NCI-H1436 treated with DMSO at 0.1 percent for 48 hours (cell line): ENCODE data around the gene PPFIBP1.
A peak's percentile ranks its signal among the peaks of the same experiment; 100 is the strongest.

Experiments used
- DNase-seq: peaks from one replicate; lab custom pipeline; 2025; lab: John Stamatoyannopoulos, UW

The PPFIBP1 gene

DNA sequence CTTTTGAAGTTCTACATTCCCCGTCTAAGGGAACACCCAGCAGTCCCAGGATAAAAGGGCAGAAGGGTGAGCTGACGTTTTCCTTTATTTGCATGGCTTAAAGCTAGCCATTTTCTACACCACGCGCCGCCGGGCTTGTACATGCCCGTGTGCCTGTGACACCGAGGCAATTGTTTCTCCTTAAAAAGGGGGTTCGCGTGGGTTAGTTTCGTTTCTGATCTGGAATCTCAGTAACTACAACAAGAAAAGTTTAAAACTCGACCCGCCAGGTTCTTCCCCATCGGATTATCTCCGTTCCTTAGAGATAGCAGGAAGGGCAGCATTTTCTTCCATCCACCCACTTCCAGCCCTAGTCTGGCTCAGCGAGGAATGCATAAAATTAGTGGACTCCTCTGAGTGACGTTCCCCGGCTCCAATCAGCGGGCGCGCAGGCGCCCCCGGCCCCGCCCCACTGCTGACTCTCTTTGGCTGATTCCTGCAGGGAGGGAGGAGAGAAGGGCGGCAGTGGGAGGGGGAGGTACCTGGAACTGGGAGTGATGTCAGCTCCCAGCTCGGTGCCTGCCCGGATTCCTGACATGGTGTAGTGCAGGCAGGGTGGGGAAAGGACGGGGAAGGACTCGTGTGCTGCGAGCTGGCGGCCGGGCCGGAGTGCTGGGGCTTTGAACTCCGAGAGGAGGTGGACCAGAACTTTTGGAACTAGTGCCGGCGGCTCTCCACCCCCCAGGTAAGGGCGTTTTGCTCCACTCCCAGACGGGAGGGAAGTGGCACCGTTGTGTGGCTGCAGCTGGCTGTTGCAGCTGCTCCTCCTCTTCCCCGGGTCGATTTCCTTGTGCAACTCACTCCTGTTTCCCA lies at the start of gene PPFIBP1:
TSS of gene PPFIBP1 (plus strand) at position 565 of the 852 bp plus-strand sequence. CDS start 109,191 bp downstream, outside the sequence.
- peak; percentile 32 for DNase-seq

DNA sequence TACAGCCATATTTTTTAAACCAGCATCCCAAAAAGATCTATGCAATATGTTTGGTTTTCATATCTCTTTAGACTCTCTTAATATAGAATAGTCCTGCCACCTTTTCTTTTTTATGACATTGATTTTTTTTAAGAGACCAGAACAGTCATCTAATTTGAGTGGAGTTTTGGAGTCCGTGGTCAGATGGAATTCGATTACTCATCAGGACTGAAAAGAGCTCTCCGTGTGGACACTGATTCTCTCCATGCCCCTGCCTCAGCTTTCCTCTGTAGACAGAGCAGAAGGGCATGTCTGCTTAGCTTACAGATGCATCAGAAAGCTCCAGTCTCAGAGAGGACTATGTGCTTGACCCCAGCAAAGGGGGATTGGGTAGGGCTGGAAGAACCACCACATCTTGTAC lies 49.7 kb upstream of the PPFIBP1 start:
- DNase-seq = no peak

GRCh38 chr12:27477049-27477448 lies 47.0 kb upstream of the PPFIBP1 start:
- no peak for DNase-seq

GRCh38 chr12:27478949-27479348 lies 45.1 kb upstream of the PPFIBP1 start:
- no peak for DNase-seq

- DNase-seq = no peak
These were observed 44.0 kb upstream of the PPFIBP1 start for GRCh38 chr12:27480016-27480415.

- no peak for DNase-seq
These were observed 37.0 kb upstream of the PPFIBP1 start for GRCh38 chr12:27486961-27487360.

GRCh38 chr12:27488479-27488878 lies 35.5 kb upstream of the PPFIBP1 start:
- DNase-seq = no peak

DNA sequence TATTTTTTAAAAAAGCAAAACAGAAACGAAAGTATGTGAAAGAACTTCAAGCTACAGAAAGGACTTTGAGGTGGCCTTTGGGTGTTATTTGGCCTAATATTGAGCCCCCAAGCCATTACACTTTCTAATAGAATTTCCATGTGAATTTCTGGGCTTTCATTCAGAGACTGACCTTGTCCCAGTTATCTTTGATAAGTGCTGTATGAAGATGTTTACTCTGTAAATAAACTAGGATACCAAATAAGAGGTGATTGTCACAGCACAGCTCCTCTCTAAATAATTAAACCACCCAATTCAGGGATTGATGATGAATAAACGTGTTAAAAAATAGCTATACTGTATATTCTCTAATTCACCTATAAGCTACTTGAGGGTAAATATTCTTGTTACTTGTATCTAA lies 32.8 kb upstream of the PPFIBP1 start:
- DNase-seq = no peak

GRCh38 chr12:27493260-27493940 lies 30.6 kb upstream of the PPFIBP1 start:
- DNase-seq = no peak

DNA sequence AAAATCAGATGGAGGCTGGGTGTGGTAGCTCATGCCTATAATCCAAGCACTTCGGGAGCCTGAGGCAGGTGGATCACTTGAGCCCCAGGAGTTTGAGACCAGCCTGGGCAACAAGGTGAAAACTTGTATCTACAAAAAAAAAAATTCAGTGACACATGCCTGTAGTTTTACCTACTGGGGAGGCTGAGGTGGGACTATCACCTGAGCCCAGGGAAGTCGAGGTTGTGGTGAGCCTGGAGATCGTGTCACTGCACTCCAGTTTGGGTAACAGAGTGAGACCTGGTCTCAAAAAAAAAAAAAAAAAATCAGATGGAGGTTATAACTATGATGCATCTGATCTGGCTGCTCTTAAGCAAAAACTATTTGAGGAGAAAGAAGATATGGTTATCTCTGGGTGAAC lies 26.6 kb upstream of the PPFIBP1 start:
- no peak for DNase-seq

GRCh38 chr12:27498149-27498548 lies 25.9 kb upstream of the PPFIBP1 start:
- no peak for DNase-seq

GRCh38 chr12:27498761-27499160 lies 25.2 kb upstream of the PPFIBP1 start:
- DNase-seq = no peak

DNA sequence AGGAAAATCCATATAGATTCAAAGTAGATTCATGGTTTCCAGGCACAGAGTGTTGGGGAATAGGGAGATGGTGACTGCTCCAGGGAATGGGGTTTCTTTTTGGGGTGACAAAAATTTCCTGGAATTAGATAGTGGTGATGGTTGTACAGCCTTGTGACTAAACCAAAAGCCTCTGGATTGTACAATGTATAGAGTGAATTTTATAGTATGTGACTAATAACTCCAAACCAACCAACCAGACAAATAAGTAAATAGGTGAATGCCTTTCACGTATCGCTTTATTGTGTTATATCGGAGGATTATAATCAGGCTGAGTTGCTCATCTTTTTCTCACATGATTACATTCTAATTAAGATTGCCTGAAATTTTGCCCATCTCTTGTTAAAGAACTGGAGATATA lies 24.6 kb upstream of the PPFIBP1 start:
- no peak for DNase-seq

DNA sequence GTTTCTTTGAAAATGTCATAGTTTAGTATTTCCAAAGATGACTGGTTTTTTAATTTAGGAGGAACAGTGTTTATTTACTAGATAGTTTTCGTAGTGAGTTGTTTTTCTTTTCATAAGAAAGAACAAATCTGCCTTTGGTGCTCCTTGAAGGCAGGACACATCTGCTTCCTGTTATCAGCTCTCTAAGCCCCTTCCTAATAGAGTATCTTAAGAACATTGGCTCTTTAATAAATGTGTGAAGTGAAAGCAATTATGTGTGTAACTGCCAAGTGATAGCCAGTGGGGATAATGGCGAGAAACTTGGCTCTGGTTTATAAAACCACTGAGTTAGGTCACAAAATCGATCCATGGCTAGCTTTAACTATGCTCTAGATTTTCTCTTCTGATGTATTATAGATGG lies 23.5 kb upstream of the PPFIBP1 start:
- DNase-seq = no peak

GRCh38 chr12:27502021-27502435 lies 22.0 kb upstream of the PPFIBP1 start:
- no peak for DNase-seq

DNA sequence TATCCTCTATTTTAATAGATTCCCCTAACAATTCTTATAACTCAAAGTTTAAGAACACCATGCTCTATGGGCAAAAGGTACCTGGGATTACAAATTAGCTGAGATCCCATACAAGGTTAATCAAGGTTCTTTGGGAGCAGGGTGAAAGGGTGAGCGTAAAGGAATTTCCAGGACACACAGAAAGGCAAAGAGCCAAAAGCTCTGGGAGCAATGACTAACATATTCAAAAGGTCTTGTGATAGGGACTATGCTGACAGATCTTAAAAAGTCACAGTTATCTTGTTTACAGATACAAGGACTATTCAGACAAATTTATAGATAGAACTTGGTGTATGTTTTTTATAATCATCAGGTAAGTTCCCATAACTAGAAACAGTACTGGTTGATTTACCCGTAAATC lies 19.5 kb upstream of the PPFIBP1 start:
- no peak for DNase-seq

DNA sequence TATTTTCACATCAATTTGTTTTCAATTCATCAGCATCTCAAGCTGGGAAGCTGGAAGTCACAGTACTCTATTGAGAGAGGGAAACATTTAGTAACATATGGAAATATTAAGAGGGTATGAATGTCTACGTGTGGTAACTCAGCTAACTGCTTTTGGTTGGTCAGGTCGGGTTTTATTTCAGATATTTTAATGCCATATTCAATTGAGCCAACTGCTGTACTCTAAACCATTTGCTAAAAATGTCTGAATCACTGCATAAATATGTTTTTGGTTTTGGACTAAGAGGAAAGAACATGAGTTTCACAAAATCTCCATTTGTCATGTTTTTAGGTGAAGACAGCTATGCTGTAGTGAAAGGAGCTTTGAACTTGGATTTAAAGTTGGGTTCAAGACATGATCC lies 18.9 kb upstream of the PPFIBP1 start:
- no peak for DNase-seq

GRCh38 chr12:27505761-27506160 lies 18.2 kb upstream of the PPFIBP1 start:
- DNase-seq = no peak

DNA sequence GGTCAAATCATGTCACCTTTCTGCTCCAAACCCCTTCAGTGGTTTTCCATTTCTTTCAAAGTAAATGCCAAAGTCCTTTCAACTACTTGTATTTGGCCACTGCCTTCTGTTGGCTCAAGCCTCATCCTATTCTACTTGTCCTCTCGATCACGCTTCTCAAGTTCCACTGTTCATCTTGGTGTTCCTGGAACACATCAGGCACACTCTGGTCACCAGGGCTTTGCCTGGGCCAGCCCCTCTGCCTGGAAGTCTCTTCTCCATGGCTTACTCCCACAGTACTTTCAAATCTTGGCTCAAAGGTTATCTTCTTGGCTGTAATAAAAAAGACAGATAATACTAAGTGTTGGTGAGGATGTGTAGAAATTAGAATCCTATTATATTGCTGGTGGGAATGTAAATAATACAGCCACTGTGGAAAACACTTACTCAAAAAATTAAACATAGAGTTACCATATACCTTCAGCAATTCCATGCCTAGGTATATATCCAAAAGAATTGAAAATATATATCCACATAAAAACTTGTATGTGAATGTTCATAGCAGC lies 17.3 kb upstream of the PPFIBP1 start:
- no peak for DNase-seq

- no peak for DNase-seq
These were observed 15.1 kb upstream of the PPFIBP1 start for GRCh38 chr12:27508736-27509431.

DNA sequence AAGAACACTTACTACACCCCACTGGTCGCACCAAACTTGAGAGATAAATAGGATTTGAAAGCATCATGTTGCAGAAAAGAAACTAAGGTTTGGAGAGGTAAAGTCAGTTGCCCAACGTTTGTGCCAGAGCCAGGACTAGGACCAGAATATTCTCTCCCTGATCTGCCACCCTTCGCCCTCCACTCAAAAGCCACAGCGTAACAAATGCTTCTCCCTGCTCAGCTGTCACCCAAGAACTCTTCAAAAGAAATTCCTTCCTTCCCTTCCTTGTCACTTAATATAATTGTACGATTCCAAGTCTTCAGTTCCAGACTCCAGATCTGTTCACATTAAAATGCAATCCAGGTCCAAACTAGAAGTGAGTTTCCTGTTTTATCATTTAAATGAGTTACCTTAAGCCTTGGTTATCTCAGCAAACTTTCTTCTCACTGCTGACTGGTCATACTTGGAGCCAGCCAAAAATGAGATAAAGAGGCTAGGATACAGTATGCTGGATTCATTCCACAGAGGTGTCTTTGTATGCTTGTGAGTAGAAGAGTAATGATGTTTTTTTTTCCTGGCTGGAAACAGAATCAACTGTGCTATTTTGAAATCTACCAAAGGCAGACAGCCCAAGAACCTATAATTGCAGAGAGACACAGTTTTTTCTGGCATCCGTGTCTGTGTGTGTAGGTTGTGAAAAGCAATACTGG lies 12.8 kb upstream of the PPFIBP1 start:
- DNase-seq = no peak

DNA sequence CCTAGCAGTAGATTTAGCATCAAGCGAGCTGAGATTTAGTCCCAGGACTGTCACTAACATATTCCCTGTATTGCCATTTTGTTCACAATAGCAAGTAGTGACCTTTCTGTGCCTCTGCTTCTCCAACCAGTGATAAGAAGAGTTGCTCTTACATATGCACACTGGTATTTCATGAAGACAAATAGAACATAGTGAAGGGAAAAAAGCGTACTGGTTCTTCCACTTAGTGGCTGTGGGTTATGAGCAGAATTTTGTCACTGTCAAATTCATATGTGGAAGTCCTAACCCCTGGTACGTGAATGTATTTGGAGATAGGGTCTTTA lies 12.3 kb upstream of the PPFIBP1 start:
- DNase-seq = no peak
